ENCODE measurements around the gene LIN9.

GRCh38 chr1:226302731-226303130 lies 6.2 kb downstream of the LIN9 start:
- TF ChIP-seq CTCF (IDR thresholded peaks at IDR 0.05; ENCODE audit: low read depth, low read length), result no peak
- no peak for TF ChIP-seq EZH2phosphoT487 (IDR thresholded peaks at IDR 0.05; ENCODE audit: low read depth)
